Measurements from ENCODE around the gene HECTD1. TPM values are rescaled to one million over a fixed set of nuclear protein-coding genes. Genes with fewer than 3 reads are reported as not detected.

Gene HECTD1
- polyA plus RNA-seq, 1 of the 3 experiments (the other 2 are of a cell fraction) = 43.2 TPM

- H3K27ac ChIP-seq (ENCODE audit: low read depth in 2 of 2, low read length in 1 of 2) = no peak overlapping the region
- H3K9ac ChIP-seq = no peak overlapping the region
- no peak overlapping the region for H3K4me2 ChIP-seq
- TF ChIP-seq RXRA (IDR thresholded peaks at IDR 0.05; ENCODE audit: borderline replicate concordance, low read depth) (no peak), MEF2A (IDR thresholded peaks at IDR 0.05; ENCODE audit: borderline replicate concordance, low read depth) (no peak), RAD21 (IDR thresholded peaks at IDR 0.05; ENCODE audit: low read length) (no peak), USF1 (IDR thresholded peaks at IDR 0.05; ENCODE audit: borderline replicate concordance, low read depth) (no peak)
- WGBS (ENCODE audit: low lambda C conversion rate) = 54% methylated on average over 2 of the region's 2 CpGs
- no peak overlapping the region for H2AFZ ChIP-seq (ENCODE audit: low read depth)
- no peaks in the 10 kb centered on the region for H3K79me2 ChIP-seq (ENCODE audit: insufficient read depth)
- no peaks in the 10 kb centered on the region for H3K36me3 ChIP-seq (replicated peaks in 1 of 2; ENCODE audit: control insufficient read depth in 1 of 2, insufficient read depth in 2 of 2, low read length in 1 of 2)
- no peak overlapping the region for H3K4me3 ChIP-seq (ENCODE audit: low read depth in 2 of 2, low read length in 1 of 2)
- ChIA-PET POLR2A (no interaction called here), CTCF (no interaction called here)
- no peaks in the 10 kb centered on the region for H3F3A ChIP-seq (replicated peaks; ENCODE audit: insufficient read depth)
- no peaks in the 10 kb centered on the region for H3K4me1 ChIP-seq (ENCODE audit: control insufficient read depth in 1 of 2, insufficient read depth in 2 of 2, low read depth in 1 of 2, low read length in 1 of 2)
- no peaks in the 10 kb centered on the region for H3K27me3 ChIP-seq (ENCODE audit: insufficient read depth)
- DNase-seq = no peak
- H4K20me1 ChIP-seq (ENCODE audit: insufficient read depth) = no peaks in the 10 kb centered on the region
- H3K9me3 ChIP-seq = no peaks in the 10 kb centered on the region
- H3K9me2 ChIP-seq = no peaks in the 10 kb centered on the region
These were observed 34.0 kb upstream of the HECTD1 start for GRCh38 chr14:31241450-31242114.

GRCh38 chr14:31239741-31240140 lies 32.1 kb upstream of the HECTD1 start:
- ChIA-PET CTCF (no interaction called here), POLR2A (no interaction called here)
- no peak for DNase-seq
- H3K9me2 ChIP-seq = no peaks in the 10 kb centered on the region
- H3K79me2 ChIP-seq (ENCODE audit: insufficient read depth) = no peaks in the 10 kb centered on the region
- H3K36me3 ChIP-seq (replicated peaks in 1 of 2; ENCODE audit: control insufficient read depth in 1 of 2, insufficient read depth in 2 of 2, low read length in 1 of 2) = no peaks in the 10 kb centered on the region
- H3K4me3 ChIP-seq (ENCODE audit: low read depth in 2 of 2, low read length in 1 of 2) = no peak overlapping the region
- no peaks in the 10 kb centered on the region for H3F3A ChIP-seq (replicated peaks; ENCODE audit: insufficient read depth)
- no peak for TF ChIP-seq FOSL2 (IDR thresholded peaks at IDR 0.05; ENCODE audit: borderline replicate concordance, low read depth)
- TF ChIP-seq SIN3A (IDR thresholded peaks at IDR 0.05; ENCODE audit: borderline replicate concordance, low read depth, low read length) = no peak
- TF ChIP-seq USF2 (IDR thresholded peaks at IDR 0.05; ENCODE audit: borderline replicate concordance, low read depth, low read length) = no peak
- no peak for TF ChIP-seq TEAD4 (IDR thresholded peaks at IDR 0.05; ENCODE audit: borderline replicate concordance, insufficient read depth)
- TF ChIP-seq EP300 (IDR thresholded peaks at IDR 0.05; ENCODE audit: borderline replicate concordance in 1 of 2, low read depth in 1 of 2, low read length in 1 of 2) = no peak
- TF ChIP-seq MXI1 (IDR thresholded peaks at IDR 0.05; ENCODE audit: low read depth, low read length) = no peak
- TF ChIP-seq JUND (IDR thresholded peaks at IDR 0.05) = no peak
- TF ChIP-seq PBX3 (IDR thresholded peaks at IDR 0.05) = no peak
- TF ChIP-seq MAX (IDR thresholded peaks at IDR 0.05; ENCODE audit: low read depth) = no peak
- TF ChIP-seq IRF3 (IDR thresholded peaks at IDR 0.05; ENCODE audit: low read depth, low read length) = no peak
- TF ChIP-seq FOXM1 (IDR thresholded peaks at IDR 0.05; ENCODE audit: low read depth) = no peak
- no peak for TF ChIP-seq NFIC (IDR thresholded peaks at IDR 0.05; ENCODE audit: borderline replicate concordance)
- no peak for TF ChIP-seq YY1 (IDR thresholded peaks at IDR 0.05; ENCODE audit: low read depth)
- no peak for TF ChIP-seq NRF1 (IDR thresholded peaks at IDR 0.05; ENCODE audit: low read depth, low read length)
- no peak overlapping the region for H3K9ac ChIP-seq
- no peaks in the 10 kb centered on the region for H4K20me1 ChIP-seq (ENCODE audit: insufficient read depth)
- no peaks in the 10 kb centered on the region for H3K27me3 ChIP-seq (ENCODE audit: insufficient read depth)
- no peak overlapping the region for H3K27ac ChIP-seq (ENCODE audit: low read depth in 2 of 2, low read length in 1 of 2)
- no peaks in the 10 kb centered on the region for H3K9me3 ChIP-seq
- H3K4me2 ChIP-seq = no peak overlapping the region
- WGBS (ENCODE audit: low lambda C conversion rate) = 86% methylated on average over 6 of the region's 6 CpGs
- no peaks in the 10 kb centered on the region for H3K4me1 ChIP-seq (ENCODE audit: control insufficient read depth in 1 of 2, insufficient read depth in 2 of 2, low read depth in 1 of 2, low read length in 1 of 2)
- H2AFZ ChIP-seq (ENCODE audit: low read depth) = no peak overlapping the region
